Activated CD4-positive, alpha-beta T cell treated with anti-CD3 and anti-CD28 coated beads for 4 hours (primary cell): Measurements from ENCODE around the gene MEGF9.

ENCODE experiments used
- DNase-seq, 2 donors: peaks; one replicate each; pipeline ENCODE4 v3.0.0-alpha.2; 2020

The MEGF9 gene

GRCh38 chr9:120702075-120702474, 12.2 kb downstream of the MEGF9 start:
- DNase-seq, result no peak

- DNase-seq, result no peak
These were observed 13.0 kb downstream of the MEGF9 start for GRCh38 chr9:120701248-120701647.

- no peak for DNase-seq
These were observed 15.5 kb downstream of the MEGF9 start for GRCh38 chr9:120698766-120699165.

DNA sequence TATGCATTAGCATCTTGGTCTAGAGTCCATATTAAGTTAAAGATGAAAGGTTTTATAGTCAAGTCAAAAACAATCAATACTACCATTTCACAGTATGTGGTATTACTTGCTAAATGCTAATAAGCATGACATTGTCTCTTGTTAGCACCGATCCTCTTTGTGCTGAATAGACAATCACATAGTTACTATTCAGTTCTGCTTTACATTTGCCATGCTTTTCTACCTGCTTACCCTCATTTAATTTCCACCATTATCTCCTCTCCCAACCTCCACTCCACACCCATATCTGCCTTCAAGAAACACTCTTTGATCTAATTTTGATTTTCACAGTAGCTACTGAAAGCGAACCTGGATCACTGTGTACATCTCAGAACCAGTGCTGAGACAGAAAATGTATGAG, 16.8 kb downstream of the MEGF9 start:
- DNase-seq, result no peak

GRCh38 chr9:120696551-120697230, 17.6 kb downstream of the MEGF9 start:
- no peak for DNase-seq

- DNase-seq, result no peak
These were observed 19.7 kb downstream of the MEGF9 start for GRCh38 chr9:120694559-120694958.

DNA sequence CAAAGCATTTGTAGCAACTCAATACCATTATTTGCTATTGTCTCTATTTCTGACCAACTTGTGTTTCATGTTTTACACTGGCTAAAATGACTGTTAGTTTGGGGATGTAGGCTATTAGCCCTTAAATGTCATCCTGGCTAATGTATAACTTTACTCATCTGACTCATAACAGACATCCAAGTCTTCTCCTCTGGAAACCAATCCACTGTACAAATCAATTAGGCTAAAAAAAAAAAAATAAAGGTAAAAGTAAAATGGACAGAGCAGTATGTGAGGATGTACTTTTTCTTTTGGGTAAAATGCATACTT, 20.6 kb downstream of the MEGF9 start:
- DNase-seq, result no peak

DNA sequence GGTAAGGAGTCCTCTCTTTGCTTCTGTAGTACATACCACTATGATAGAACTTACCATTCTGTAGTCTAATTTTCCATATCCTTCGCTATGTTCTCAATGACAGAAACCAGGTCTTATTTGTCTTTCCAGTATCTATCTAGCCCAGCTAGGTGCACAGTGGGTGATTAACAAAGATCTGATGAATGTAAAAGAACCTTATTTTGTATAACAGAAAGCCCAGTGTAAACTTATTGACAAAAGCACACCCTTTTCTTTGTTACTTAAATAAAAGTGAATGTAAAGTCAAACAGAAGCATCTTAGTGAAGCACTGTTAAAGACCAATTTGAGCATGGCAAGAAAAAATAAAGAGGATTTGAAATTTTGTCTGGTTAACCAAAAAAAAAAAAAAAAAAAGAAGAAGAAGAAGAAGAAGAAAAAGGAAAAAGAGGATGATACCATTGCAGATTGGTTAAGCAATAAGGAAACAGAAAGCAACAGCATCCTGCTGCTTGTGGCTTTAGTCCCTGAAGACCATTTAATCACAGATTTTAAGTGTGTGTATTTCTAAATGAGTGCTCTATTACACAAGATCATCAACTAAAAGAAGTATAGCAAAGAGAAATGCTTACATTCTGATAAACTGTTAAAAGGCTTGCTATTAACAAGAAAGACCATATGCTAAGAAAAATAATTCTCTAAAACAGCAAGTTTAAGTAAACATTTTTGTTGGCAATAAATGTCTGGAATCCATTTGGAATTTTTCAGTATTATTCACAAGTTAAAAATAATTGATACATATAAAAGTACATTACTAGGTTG, 21.2 kb downstream of the MEGF9 start:
- no peak for DNase-seq

GRCh38 chr9:120690372-120690771, 23.9 kb downstream of the MEGF9 start:
- DNase-seq, result no peak

- DNase-seq, result no peak
These were observed 24.4 kb downstream of the MEGF9 start for GRCh38 chr9:120689860-120690259.

GRCh38 chr9:120688758-120689157, 25.5 kb downstream of the MEGF9 start:
- DNase-seq, result no peak

GRCh38 chr9:120683150-120683549, 31.1 kb downstream of the MEGF9 start:
- DNase-seq, result no peak

DNA sequence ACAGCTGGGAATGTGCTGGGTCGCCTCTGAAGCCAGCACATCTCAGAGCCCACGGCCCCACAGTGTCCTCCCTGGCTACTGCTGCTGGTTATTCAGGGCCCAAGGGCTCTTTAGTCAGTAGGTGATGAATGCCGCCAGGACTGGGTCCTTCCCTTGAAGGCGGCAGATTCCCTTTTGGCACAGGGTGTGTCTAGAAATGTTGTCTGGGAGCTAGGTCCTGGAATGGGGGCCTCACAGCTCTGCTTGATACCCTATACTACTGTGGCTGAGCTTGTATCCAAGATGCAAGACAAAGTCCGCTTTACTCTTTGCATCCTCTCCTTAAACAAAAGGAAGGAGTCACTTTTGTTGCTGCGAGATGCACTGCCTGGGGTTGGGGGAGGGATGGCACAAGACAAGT, 33.1 kb downstream of the MEGF9 start:
- DNase-seq, result no peak

GRCh38 chr9:120680579-120680978, 33.7 kb downstream of the MEGF9 start:
- no peak for DNase-seq

DNA sequence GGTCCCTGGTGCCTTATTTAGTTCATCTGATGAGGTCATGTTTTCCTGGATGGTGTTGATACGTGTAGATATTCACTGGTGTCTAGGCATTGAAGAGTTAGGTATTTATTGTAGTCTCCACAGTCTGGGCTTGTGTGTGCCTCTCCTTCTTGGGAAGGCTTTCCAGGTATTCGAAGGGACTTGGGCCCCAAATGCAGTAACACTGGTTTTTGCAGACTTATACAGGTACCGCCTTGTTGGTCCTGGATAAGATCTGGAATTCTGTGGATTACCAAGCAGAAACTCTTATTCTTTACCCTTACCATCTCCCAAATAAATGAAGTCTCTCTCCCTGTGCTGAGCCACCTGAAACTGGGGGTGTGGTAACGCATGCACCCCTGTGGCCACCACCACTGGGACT, 34.1 kb downstream of the MEGF9 start:
- no peak for DNase-seq

GRCh38 chr9:120677965-120678364, 36.3 kb downstream of the MEGF9 start:
- no peak for DNase-seq

DNA sequence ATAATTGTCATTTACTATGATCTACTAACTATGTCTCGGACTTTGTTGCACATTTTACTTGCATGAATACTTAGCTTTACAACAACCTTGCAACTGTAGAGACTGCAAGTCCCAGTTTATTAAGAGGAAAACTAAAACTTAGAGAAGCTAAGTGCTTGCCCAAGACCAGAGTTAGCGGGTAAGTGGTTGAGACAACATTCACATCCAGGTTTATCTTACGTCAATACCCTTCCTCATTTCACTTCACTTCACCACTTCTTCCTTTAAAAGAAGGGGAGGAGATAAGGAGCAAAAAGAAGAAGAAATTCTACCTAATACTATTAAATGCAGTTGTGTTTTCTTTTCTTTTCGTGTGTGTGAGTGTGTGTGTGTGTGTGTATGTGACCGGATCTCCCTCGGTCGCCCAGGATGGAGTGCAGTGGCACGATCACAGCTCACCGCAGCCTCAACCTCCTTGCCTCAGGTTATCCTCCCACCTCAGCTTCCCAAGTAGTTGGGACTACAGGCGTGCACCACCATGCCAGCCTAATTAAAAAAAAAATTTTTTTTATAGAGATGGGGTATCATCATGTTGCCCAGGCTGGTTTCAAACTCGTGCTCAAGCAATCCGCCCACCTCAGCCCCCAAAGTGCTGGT, 37.4 kb downstream of the MEGF9 start:
- DNase-seq, result no peak

- no peak for DNase-seq
These were observed 45.9 kb downstream of the MEGF9 start for GRCh38 chr9:120668399-120668798.

GRCh38 chr9:120663950-120664349, 50.3 kb downstream of the MEGF9 start:
- DNase-seq, result no peak

- DNase-seq, result no peak
These were observed 50.9 kb downstream of the MEGF9 start for GRCh38 chr9:120663380-120663779.

GRCh38 chr9:120662513-120662912, 51.8 kb downstream of the MEGF9 start:
- DNase-seq, result no peak

GRCh38 chr9:120659676-120660075, 54.6 kb downstream of the MEGF9 start:
- no peak for DNase-seq

DNA sequence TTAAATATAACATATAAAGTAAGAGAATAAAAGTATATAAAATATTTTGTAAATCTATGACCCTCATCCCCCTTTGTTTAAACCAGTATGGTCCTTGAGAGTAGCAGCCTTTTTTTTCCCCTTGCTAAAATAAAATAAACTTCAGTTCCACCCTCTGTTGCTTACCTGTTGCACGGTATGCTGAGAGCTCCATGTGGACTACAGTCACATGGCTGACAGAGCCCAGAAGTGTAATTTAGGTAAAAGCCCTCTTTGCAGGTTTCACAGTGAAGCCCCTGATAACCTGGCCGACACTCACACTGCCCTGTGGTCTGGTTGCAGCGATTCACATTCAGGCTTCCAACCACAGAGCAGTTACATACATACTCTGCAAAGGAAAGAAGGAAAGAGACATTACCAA, 55.1 kb downstream of the MEGF9 start:
- DNase-seq, result no peak

- DNase-seq, result no peak
These were observed 59.2 kb downstream of the MEGF9 start for GRCh38 chr9:120655005-120655622.
